ENCODE measurements around the gene SLC9A9.
"Not testable (repeated sequence)": the region's sequence is repeated elsewhere in the genome, so short reads cannot be mapped to it uniquely, and the experiment has no call there.

Gene SLC9A9

GRCh38 chr3:143810953-143811265 is 37.4 kb downstream of the SLC9A9 start:
- DNase-seq = no peak

- DNase-seq = no peak
Observed at GRCh38 chr3:143810166-143810952, 37.9 kb downstream of the SLC9A9 start.

GRCh38 chr3:143809121-143809621 is 39.1 kb downstream of the SLC9A9 start:
- DNase-seq = peak in 8 of 58 donors; percentile 17 to 52 (median 28)

GRCh38 chr3:143808030-143808429 is 40.2 kb downstream of the SLC9A9 start:
- DNase-seq = no peak

- DNase-seq = no peak
Observed at GRCh38 chr3:143806038-143806437, 42.2 kb downstream of the SLC9A9 start.

GRCh38 chr3:143805476-143805875 is 42.8 kb downstream of the SLC9A9 start:
- DNase-seq = not testable (repeated sequence)

- DNase-seq = not testable (repeated sequence)
Observed at GRCh38 chr3:143801046-143801445, 47.2 kb downstream of the SLC9A9 start.

- DNase-seq = not testable (repeated sequence)
Observed at GRCh38 chr3:143798151-143798550, 50.1 kb downstream of the SLC9A9 start.

GRCh38 chr3:143795874-143796273 is 52.4 kb downstream of the SLC9A9 start:
- peak in 4 of 58 donors; percentile 2 to 21 (median 5) for DNase-seq

- no peak for DNase-seq
Observed at GRCh38 chr3:143794793-143795462, 53.3 kb downstream of the SLC9A9 start.

- no peak for DNase-seq
Observed at GRCh38 chr3:143793971-143794370, 54.3 kb downstream of the SLC9A9 start.

GRCh38 chr3:143791386-143791785 is 56.9 kb downstream of the SLC9A9 start:
- DNase-seq = no peak

- peak in 11 of 58 donors; percentile 5 to 52 (median 16) for DNase-seq
Observed at GRCh38 chr3:143786219-143787191, 61.8 kb downstream of the SLC9A9 start.

- DNase-seq = no peak
Observed at GRCh38 chr3:143784446-143784845, 63.8 kb downstream of the SLC9A9 start.

GRCh38 chr3:143783851-143784370 is 64.4 kb downstream of the SLC9A9 start:
- no peak for DNase-seq

- peak in 6 of 58 donors; percentile 3 to 50 (median 17) for DNase-seq
Observed at GRCh38 chr3:143775459-143775858, 72.8 kb downstream of the SLC9A9 start.

- no peak for DNase-seq
Observed at GRCh38 chr3:143771939-143772338, 76.3 kb downstream of the SLC9A9 start.

- peak in 1 of 58 donors; percentile 24 for DNase-seq
Observed at GRCh38 chr3:143771258-143771657, 77.0 kb downstream of the SLC9A9 start.

GRCh38 chr3:143770391-143770790 is 77.9 kb downstream of the SLC9A9 start:
- no peak for DNase-seq

- DNase-seq = no peak
Observed at GRCh38 chr3:143769616-143770015, 78.7 kb downstream of the SLC9A9 start.

GRCh38 chr3:143764840-143765239 is 83.4 kb downstream of the SLC9A9 start:
- no peak for DNase-seq
